ENCODE data around the gene CCDC120. TPM values are rescaled to one million over a fixed set of nuclear protein-coding genes. Genes with fewer than 3 reads are reported as not detected.

Gene CCDC120
- total RNA-seq, 4 donors from 2014 or later, result 4.4 to 19.1 (median 9.9) TPM

- H3K36me3 ChIP-seq, result no peaks in the 10 kb centered on the region
- TF ChIP-seq EP300 (IDR thresholded peaks at IDR 0.05; ENCODE audit: low read depth) (no peak), POLR2AphosphoS5 (IDR thresholded peaks at IDR 0.05) (no peak), POLR2A (IDR thresholded peaks at IDR 0.05) (no peak), CTCF (IDR thresholded peaks at IDR 0.05) (no peak)
- in situ Hi-C loops (cut with MboI; ENCODE audit: low pct_ligation_motif_present in 1 of 4, low pct_unique_long_range_greater_than_20kb in 1 of 4, low sequenced_read_pairs in 3 of 4) (no loop called here), intact Hi-C loops (cut with DNase I; ENCODE audit: low total_unique reads) (no loop called here)
- no peaks in the 10 kb centered on the region for H3K27me3 ChIP-seq
- no peak overlapping the region for H3K27ac ChIP-seq
- peaks cover 0 to 3% (median 0%) of the 10 kb centered on the region in 4 donors for H3K4me1 ChIP-seq
- no peak overlapping the region for H3K4me3 ChIP-seq
- WGBS, 2 donors (ENCODE audit: low coverage in 1 of 2), result 87% methylated on average over 31 of the region's 41 CpGs; no CpG with 5 or more reads in 1 of the 2 donors
- no peaks in the 10 kb centered on the region for H3K9me3 ChIP-seq
- no peak for DNase-seq
Observed at GRCh38 chrX:49067285-49068120, 8.7 kb downstream of the CCDC120 start.

GRCh38 chrX:49069038-49069437 lies 10.2 kb downstream of the CCDC120 start:
- H3K27ac ChIP-seq, result no peak overlapping the region
- 90 to 100% methylated on average over 1 to 11 of the region's 11 CpGs for WGBS, 2 donors (ENCODE audit: low coverage in 1 of 2)
- DNase-seq, result no peak
- H3K4me1 ChIP-seq, result peaks cover 0 to 13% (median 2%) of the 10 kb centered on the region in 4 donors
- H3K36me3 ChIP-seq, result no peaks in the 10 kb centered on the region
- no peaks in the 10 kb centered on the region for H3K9me3 ChIP-seq
- no peak for TF ChIP-seq CTCF (IDR thresholded peaks at IDR 0.05)
- TF ChIP-seq POLR2AphosphoS5 (IDR thresholded peaks at IDR 0.05), result no peak
- TF ChIP-seq POLR2A (IDR thresholded peaks at IDR 0.05), result no peak
- TF ChIP-seq EP300 (IDR thresholded peaks at IDR 0.05; ENCODE audit: low read depth), result no peak
- no peak overlapping the region for H3K4me3 ChIP-seq
- intact Hi-C loops (cut with DNase I; ENCODE audit: low total_unique reads), result no loop called here
- in situ Hi-C loops (cut with MboI; ENCODE audit: low pct_ligation_motif_present in 1 of 4, low pct_unique_long_range_greater_than_20kb in 1 of 4, low sequenced_read_pairs in 3 of 4), result no loop called here
- H3K27me3 ChIP-seq, result no peaks in the 10 kb centered on the region

GRCh38 chrX:49070988-49071387 lies 12.2 kb downstream of the CCDC120 start:
- no peak overlapping the region for H3K27ac ChIP-seq
- H3K36me3 ChIP-seq, result no peaks in the 10 kb centered on the region
- H3K4me3 ChIP-seq, result no peak overlapping the region
- TF ChIP-seq POLR2AphosphoS5 (IDR thresholded peaks at IDR 0.05) (no peak), POLR2A (IDR thresholded peaks at IDR 0.05) (no peak), CTCF (IDR thresholded peaks at IDR 0.05) (no peak), EP300 (IDR thresholded peaks at IDR 0.05; ENCODE audit: low read depth) (no peak)
- intact Hi-C loops (cut with DNase I; ENCODE audit: low total_unique reads) (no loop called here), in situ Hi-C loops (cut with MboI; ENCODE audit: low pct_ligation_motif_present in 1 of 4, low pct_unique_long_range_greater_than_20kb in 1 of 4, low sequenced_read_pairs in 3 of 4) (no loop called here)
- peaks cover 0 to 16% (median 2%) of the 10 kb centered on the region in 4 donors for H3K4me1 ChIP-seq
- no peaks in the 10 kb centered on the region for H3K9me3 ChIP-seq
- DNase-seq, result no peak
- H3K27me3 ChIP-seq, result no peaks in the 10 kb centered on the region
- WGBS, 2 donors (ENCODE audit: low coverage in 1 of 2), result 81% methylated on average over 4 of the region's 4 CpGs; no CpG with 5 or more reads in 1 of the 2 donors

- TF ChIP-seq EP300 (IDR thresholded peaks at IDR 0.05; ENCODE audit: low read depth) (no peak), POLR2A (IDR thresholded peaks at IDR 0.05) (no peak), CTCF (IDR thresholded peaks at IDR 0.05) (no peak), POLR2AphosphoS5 (IDR thresholded peaks at IDR 0.05) (no peak)
- in situ Hi-C loops (cut with MboI; ENCODE audit: low pct_ligation_motif_present in 1 of 4, low pct_unique_long_range_greater_than_20kb in 1 of 4, low sequenced_read_pairs in 3 of 4), result no loop called here
- peak overlapping the region in 3 of 4 donors; percentile 20 to 48 (median 23) for H3K4me3 ChIP-seq
- H3K27me3 ChIP-seq, result no peaks in the 10 kb centered on the region
- no peaks in the 10 kb centered on the region for H3K36me3 ChIP-seq
- peak overlapping the region; percentile 59 to 86 (median 70) for H3K27ac ChIP-seq
- intact Hi-C loops (cut with DNase I; ENCODE audit: low total_unique reads), result no loop called here
- H3K9me3 ChIP-seq, result no peaks in the 10 kb centered on the region
- peak; percentile 55 for DNase-seq
- peaks cover 0 to 16% (median 2%) of the 10 kb centered on the region in 4 donors for H3K4me1 ChIP-seq
- 69% methylated on average over 63 of the region's 63 CpGs; no CpG with 5 or more reads in 1 of the 2 donors for WGBS, 2 donors (ENCODE audit: low coverage in 1 of 2)
Observed at GRCh38 chrX:49071877-49072711, 13.3 kb downstream of the CCDC120 start.

All from transverse colon (tissue), 4 donors.